GM19397 (cell line): ENCODE results near the gene GAL3ST2.
"Not testable (repeated sequence)": the region's sequence is repeated elsewhere in the genome, so short reads cannot be mapped to it uniquely, and the experiment has no call there.

Experiments
- ATAC-seq: cut with Tn5 transposase; IDR thresholded peaks from one replicate; pipeline ENCODE4 v1.9.1; 2021; ENCODE audit warnings: mild to moderate bottlenecking, moderate library complexity; ENCODE audit not compliant: unreplicated experiment

GAL3ST2 gene

DNA sequence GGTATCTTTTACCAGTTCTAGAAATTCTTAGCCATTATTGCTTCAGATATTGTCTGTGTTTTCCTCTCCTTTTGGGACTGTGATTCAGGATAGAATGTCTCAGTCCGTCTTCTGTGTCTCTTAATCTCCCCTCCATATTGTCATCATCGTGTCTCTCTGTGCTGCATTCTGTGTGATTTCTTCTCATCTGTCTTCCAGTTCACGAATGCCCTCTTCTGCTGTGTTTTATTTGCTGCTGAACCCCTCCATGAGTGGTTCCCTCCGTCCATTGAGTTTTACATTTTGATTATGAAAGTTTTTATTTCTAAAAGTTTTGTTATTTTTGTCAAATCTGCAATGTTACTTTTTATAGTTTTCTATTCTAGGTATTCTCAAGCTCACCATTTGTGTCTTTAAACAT, 30.5 kb upstream of the GAL3ST2 start:
- ATAC-seq, result no peak

DNA sequence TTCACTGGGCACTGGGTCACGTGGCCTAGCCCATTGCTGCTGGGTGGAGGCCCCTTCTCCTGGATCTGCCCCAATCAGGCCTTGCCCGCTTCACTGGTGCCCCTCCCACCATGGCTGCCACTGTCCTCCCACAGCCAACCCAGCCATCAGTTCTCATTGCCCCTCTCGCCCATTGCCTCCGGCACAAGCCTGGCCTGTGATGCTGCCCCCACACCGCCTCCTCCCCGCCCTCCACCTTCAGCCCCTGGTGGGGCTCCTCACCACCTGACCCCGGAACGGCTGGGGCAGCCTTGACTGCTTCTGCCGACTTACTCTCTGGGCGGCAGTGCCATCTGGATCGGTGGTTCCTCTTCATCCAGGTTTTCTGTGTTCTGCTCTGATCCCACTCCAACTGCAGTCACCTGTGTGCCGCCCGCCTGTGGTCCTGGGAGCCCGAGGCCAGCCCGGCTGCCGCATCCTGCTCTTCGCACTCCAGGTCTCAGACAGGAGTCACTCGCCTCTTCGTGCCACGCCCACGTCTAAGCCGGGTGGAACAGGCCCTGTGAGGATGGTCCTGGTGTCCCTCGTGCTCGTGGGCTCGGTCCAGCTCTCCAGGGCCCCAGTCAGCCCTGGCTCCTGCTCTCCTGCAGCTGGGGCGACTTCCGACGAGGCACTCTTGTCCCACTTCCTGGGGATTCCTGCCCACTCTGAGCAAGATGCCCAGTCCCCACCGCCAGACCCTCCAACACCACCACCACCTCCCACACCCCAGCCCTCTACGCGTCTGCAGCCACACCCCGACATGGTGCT, 28.0 kb upstream of the GAL3ST2 start:
- no peak for ATAC-seq

DNA sequence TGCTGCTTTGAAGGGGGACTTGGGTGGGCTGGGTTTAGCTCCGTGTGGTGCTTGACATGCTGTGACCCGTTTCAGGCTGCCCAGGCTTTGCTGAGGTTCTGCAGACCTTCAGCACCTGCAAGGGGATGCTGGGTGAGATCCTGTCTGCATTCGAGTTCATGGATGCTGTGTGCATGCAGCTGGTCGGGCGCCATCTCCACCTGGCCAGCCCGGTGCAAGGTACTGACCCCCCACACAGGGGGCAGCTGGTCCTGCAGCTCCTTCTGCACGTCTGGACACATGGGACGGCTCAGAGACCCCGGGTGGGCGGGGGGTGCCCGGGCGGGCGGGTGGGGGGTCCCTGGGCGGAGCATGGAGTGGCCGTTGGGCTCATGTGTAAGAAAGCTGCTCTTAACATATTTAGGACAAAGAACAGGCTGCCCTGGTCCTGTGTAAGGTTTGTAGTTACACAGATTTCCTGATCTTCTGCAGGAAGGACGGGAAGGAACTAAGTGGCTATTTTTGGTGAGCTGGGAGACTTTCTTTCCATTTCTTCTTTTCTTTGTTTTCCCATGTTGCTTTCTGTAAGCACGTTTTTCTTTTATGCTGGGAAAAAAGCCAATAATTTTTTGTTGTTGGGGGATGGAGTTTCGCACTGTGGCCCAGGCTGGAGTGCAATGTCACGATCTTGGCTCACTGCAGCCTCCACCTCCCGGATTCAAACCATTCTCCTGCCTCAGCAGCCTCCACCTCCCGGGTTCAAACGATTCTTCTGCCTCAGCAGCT, 26.4 kb upstream of the GAL3ST2 start:
- ATAC-seq, result no peak

DNA sequence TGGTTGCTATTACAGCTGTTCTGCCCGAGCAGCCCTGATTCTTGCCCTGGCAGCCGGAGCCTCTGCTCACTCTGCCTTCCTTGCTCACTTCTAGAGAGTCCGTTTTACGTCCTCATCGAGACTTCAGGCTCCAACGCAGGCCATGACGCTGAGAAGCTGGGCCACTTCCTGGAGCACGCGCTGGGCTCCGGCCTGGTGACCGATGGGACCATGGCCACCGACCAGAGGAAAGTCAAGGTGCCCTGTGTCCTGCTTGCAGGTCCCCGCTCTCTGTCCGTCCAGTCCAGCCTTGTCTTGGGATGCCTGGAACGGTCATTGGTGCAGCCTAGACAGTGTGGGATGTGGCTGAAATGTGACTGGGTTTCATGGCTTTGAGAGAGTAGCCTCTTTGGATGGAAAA, 25.5 kb upstream of the GAL3ST2 start:
- no peak for ATAC-seq

DNA sequence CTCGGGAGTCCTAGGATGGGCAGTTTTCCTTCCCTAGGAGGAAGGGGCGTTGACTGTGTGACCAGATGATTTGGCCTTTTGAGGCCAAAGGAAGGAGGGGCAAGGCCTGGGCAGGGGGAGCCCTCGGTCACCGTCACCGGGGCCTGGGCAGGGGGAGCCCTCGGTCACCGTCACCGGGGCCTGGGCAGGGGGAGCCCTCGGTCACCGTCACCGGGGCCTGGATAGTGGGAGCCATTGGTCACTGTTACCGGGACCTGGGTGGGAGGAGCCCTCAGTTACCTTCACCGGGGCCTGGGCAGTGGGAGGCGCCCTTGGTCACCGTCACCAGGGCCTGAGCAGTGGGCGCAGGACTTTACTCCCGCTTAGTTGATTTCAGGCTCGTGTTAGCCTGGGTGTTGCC, 24.8 kb upstream of the GAL3ST2 start:
- ATAC-seq, result no peak

DNA sequence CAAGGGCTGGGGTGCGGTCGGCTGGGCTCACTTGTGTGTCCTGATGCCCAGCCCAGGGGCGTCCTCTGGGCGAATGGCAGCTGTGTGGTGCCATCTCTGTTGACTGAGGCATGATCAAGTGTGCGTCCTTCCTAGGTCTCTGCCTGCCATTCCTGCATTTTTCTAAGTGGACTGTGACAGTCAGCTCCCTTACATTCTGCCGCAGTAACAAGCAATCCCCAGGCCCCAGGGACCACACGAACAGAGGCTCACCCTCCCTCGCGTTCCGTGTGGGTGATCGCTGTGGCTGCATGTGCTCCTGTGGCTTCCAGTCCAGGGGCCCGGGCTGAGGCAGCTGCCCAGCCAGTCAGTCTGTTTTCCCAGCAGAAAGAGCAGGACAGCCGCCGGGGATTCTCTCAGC, 24.4 kb upstream of the GAL3ST2 start:
- ATAC-seq, result no peak

DNA sequence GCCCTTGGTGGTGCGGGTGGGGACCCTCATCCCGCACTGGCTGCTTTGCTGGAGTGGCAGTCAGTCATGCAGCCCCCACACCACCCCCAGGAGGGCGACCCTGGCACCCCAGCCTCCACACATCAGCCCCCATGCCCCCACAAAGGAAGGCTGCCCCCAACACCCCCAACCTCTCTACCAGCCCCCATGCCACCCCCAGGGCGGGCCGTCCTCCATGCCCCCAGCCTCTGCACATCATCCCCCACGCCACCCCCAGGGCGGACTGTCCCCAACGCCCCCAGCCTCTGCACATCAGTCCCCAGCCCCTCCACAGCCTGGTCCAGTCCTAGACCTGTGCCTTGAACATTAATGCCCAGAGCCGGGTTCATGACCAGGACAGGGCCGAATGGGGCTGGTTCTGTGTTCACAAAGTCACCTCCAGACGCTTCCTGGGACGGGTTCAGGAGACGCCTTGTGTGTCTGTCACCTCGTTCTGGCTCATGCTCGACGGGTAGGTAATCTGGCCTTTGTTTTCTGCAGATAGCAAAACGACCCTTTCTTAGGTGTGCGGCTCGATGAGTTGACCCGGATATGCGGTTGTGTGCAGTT, 23.8 kb upstream of the GAL3ST2 start:
- ATAC-seq, result no peak

DNA sequence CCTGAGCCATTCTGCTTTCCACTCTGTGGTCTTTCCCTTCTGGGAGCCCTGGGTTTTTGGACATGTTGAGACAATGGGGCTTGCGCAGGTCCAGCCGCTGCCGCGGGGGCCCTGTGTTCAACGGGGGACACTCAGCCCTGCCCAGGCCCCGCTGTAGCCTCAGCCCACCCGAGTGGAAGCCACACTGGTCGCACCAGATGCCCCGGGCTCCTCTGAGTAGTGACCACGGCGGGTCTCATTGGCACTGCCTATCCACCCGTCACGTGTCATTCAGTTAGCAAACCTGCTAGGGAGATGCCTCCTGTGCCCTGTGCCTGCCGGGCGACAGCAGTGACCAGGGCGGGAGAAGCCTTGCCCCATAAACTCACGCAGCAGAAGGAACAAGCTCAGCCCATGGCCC, 23.1 kb upstream of the GAL3ST2 start:
- no peak for ATAC-seq

DNA sequence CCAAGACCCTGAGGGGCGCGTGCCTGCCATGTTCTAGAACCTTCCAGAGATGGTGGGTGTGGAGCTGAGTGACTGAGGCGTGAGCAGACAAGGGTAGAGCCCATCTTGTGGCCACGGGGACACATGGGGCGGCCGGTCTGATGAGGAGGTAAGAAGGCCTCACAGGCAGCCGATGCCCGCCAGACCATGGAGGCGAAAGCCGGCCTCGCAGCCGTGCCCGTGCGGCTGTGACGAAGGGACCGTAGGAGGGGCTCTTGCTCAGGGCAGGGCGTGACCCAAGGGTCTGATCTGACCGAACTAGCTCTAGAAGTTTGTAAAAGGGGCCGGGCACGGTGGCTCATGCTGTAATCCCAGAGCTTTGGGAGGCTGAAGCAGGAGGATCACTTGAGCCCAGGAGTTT, 22.6 kb upstream of the GAL3ST2 start:
- ATAC-seq, result no peak

DNA sequence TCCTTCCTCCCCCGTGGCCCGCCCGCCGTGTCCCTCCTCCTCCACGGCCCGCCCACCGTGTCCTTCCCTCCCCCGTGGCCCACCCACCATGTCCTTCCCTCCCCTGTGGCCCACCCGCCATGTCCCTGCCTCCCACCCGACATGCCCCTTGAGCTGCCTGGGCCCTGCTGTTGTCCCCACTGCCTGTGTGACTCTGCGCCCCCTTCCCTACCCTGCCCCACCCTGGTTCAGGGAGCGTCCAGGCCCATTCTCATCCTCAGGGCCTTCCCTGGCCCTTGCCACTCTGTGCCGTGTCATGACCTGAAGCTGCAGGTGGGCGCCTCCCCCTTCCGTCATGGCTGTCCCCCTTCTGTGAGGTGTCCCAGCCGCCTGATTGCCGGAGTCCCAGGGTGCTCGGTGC, 21.5 kb upstream of the GAL3ST2 start:
- no peak for ATAC-seq

DNA sequence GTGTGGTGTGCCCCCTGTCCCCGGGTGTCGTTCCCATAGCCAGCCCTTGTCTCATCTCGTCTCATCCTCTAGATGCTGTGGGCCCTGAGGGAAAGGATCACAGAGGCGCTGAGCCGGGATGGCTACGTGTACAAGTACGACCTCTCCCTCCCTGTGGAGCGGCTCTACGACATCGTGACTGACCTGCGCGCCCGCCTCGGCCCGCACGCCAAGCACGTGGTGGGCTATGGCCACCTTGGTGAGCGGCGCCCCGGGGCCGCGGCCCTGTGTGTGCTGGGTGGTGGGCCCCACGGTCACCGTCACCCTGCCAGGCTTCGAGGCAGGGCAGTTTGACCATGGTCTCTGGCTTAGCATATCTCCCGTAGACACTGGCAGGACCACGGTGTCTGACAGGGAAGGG, 20.8 kb upstream of the GAL3ST2 start:
- ATAC-seq, result no peak

DNA sequence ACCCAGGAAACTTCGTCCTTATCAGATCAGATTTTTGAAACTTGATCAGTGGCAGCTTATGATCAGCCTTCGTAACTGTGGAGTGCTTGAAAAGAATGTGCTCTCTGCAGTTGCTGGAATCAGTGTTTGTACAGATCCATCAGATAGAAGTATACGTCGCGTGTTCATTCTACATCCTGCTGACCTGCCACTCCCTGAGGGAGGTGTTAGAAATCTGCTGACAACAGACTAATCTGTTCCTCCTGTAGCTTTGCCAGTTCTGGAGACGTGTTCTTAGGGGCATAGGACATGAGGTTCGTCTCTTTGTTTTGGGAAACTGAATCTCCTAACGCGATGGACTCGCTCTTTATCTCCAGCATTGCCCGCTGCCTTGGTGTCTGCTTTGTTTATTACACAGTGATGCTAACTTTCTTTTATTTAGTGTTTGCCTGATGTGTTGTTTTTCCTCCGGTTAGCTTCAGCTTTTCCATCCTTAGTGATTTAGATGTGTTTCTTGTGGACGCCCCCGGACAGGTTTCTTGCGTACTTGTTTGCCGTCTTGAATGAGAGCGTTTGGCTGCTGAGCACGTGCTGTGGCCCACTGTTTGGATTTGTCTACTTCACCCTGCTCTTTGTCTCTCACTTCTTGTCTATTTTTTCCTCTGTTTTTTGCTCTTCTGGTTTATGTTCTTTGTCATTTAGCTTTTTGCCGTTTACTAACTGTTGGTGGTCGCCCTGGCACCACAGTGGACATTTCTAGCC, 17.4 kb upstream of the GAL3ST2 start:
- ATAC-seq, result no peak

DNA sequence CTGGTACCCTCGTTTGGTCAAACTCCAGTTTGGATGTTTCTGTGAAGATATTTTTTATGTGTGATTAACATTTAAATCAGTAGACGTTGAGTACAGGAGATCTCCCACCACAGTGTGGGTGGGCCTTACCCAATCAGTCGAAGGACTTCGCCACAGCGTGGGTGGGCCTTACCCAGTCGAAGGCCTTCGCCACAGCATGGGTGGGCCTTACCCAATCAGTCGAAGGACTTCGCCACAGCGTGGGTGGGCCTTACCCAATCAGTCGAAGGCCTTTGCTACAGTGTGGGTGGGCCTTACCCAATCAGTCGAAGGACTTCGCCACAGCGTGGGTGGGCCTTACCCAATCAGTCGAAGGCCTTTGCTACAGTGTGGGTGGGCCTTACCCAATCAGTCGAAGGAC, 16.7 kb upstream of the GAL3ST2 start:
- ATAC-seq, result not testable (repeated sequence)

DNA sequence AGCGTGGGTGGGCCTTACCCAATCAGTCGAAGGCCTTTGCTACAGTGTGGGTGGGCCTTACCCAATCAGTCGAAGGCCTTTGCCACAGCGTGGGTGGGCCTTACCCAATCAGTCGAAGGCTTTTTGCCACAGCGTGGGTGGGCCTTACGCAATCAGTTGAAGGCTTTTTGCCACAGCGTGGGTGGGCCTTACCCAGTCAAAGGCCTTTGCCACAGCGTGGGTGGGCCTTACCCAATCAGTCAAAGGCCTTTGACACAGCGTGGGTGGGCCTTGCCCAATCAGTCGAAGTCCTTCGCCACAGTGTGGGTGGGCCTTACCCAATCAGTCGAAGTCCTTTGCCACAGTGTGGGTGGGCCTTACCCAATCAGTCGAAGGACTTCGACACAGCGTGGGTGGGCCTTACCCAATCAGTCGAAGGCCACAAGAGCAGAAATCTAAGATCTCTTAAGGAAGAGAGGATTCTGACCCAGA, 16.3 kb upstream of the GAL3ST2 start:
- ATAC-seq, result no peak

DNA sequence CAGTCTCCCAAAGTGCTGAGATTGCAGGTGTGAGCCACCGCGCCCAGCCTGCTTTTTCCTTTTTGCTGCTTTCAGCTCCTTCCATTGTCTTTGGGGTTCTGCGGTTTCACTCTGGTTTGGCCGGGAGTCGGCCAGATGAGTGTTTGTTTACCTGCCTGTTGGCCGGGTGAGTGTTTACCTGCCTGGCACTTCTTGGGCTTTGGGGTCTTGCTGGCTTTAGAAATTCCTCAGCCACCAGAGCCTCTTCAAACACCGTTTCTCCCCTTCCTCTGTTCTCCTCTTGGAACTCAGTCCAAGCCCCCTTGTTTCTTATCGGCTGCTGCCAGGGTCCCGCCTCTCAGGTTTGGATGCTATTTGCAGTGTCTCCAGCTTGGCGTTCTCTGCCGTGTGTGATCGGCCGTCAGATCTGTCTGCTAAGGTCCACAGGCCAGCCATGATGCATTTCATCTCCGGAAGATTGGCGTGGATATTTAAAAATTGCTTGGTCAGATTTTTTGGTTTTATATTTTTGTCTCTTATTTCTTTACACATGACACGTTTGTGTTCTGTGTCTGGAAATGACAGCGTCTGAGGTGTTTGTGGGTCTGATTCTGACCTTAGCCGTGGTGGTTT, 14.2 kb upstream of the GAL3ST2 start:
- ATAC-seq, result no peak

DNA sequence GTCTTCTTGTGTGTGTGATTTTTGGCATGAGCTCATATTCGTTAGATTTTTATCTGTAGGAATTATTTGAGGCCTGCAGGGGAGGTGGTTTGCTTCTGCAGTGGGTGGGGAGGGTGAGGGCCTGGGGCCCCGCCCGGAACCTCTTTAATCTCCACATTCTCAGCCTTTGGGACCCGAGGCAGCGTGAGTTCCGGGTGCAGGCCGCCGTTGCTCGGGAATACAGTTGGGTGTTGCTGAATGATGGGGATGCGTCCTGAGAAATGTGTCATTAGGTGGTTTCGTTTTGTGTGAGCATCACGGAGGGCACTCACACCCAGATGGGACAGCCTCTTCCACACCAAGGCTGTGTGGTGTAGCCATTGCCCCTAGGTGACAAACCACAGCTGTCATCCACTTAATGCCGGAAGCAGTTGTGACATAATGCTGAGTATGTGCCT, 13.7 kb upstream of the GAL3ST2 start:
- no peak for ATAC-seq

DNA sequence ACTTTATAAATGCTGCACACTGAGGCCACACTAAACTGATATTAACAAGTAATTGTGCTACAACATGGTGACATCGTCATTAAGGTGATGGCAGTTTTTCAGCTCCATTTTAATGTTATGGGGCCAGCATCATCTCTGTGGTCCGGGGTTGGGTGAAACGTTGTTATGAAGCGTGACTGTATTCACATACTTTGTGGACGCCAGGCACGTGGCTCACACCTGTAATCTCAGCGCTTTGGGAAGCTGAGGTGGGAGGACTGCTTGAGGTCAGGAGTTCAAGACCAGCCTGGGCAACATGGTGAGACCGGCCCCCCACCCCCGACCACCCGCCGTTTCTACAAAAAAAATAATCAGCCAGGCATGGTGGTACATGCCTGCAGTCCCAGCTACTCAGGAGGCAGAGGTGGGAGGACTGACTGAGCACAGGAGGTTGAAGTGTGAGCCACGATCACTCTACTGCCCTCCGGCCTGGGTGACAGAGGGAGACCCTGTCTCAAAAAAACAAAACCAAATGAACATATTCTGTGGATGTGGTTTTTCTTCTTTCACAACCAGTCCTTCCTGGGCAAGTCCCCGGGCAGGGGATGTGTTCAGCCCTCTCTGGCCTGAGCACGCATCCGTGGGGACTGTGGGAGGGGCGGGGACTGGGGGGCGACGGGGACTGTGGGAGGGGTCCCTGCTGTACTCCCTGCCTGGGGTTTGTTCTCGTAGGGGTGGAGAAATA, 12.9 kb upstream of the GAL3ST2 start:
- no peak for ATAC-seq

DNA sequence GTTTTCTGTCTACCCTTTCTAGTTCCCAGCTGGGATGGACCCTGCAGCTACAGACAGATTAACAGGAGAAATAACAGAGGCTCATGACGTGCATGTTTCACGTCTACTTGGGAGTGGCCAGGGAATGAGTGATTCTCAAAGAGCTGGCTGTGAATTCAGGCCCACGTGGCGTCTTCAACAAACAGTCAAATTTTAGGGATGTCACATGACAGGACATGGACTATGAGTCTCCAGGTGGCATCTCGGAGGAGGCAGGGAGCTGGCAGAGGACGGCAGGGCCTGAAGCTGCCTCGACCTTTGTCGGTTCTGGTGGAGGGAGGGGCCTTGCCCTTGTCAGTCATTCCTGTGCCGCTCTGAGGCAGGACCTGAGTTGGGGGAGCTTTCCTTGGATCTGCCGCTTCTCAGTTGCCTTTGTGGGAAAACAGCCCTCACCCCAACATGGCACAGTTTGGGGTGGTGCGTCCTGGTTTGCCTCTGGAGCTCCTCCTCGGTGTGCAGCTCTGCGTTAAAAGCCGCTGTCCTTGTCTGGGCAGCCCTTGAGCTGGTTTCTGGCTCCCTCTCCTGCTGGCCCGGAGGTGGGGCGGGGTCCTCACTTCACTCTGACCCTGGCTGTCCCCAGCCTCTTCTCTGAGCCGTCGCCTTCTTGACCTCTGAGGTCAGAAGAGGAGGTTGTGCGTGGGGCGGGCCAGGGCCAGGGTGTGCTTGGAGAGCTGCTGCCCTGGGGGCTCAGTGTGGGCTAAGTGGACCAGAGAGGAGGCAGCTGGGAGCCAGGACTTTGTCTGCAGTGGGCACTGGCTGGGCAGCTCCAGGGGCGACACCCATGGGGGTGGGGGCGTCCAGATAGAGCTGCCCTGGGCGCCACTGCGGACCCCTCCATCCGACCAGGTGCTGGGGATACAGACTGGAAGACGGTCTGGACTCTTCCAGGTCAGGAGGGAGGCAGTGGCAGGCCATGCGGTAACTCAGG, 12.1 kb upstream of the GAL3ST2 start:
- ATAC-seq, result no peak
